NB4 (cell line): ENCODE data around the gene EPB41L5.
"Not testable (repeated sequence)": the region's sequence is repeated elsewhere in the genome, so short reads cannot be mapped to it uniquely, and the experiment has no call there.

Experiments used
- DNase-seq: peaks from one replicate; pipeline ENCODE4 v3.0.0; 2010; ENCODE audit warnings: low read depth
- H3K4me3 ChIP-seq: one replicate; pipeline ENCODE4 v1.5.1; 2011; ENCODE audit warnings: mild to moderate bottlenecking, low read depth, low read length, moderate library complexity
- MYC ChIP-seq: IDR thresholded peaks from 2 replicates; pipeline ENCODE4 v1.6.1; 2011; ENCODE audit warnings: low read depth, low read length
- POLR2A ChIP-seq: IDR thresholded peaks from 2 replicates; pipeline ENCODE4 v1.6.1; 2011; ENCODE audit warnings: mild to moderate bottlenecking; ENCODE audit not compliant: insufficient read length; ENCODE audit errors: extremely low read depth
- TF ChIP-seq, protein P1 (sequence below): IDR thresholded peaks from one replicate; pipeline ENCODE4 v1.5.1; 2012; ENCODE audit warnings: low read depth, low read length
- TF ChIP-seq, protein P2 (sequence below): IDR thresholded peaks from 2 replicates; pipeline ENCODE4 v1.6.1; 2011; ENCODE audit warnings: low read depth, low read length

The EPB41L5 gene

DNA sequence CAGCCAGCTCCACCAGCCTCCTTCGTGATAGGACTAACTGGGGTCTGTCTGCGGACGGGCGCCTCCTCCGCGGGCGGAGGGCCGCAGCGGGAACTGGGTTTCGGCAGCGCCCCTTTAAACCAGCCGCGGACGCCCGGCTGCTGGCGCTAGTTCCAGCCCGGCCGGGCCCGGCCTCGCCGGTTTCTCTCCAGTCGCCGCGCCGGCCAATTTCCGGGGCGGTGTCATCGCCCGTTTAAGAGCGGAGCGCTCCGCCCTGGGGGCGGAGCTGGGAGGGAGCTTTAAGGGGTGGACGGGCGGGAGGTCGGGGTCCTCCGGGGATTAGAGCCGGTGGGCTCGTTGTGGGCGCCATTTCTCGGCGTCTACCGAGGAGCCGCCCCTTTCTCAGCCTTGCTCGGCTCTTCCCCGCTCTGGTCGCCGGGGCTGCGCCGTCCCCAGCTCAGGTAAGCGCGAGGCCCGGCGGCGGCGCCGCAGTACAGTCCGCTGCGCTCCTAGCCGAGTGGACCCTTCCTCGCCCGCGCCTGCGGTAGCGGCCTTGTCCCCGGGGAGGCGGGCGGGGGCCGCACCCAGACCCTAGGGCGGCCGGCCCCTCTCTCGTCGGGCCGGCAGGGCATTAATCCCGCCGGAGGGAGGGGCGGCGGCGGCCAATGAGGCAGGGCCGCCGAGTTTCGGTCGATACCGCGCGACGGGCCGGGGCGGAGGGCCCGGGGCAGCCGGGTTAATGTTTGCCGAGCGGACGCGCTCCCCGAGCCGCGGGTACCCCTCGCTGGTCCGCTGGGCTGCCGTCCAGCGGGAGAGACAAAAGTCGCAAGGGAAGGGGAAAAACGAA is at the start of gene EPB41L5:
Gene EPB41L5 (plus strand): TSS at position 307 of the 826 bp plus-strand sequence. CDS start 6,008 bp downstream, outside the sequence.
- DNase-seq: peak; percentile 98
- H3K4me3 ChIP-seq: peak within 1 kb of the TSS; percentile 75
- TF ChIP-seq MYC: no peak
- TF ChIP-seq, protein P1, sequence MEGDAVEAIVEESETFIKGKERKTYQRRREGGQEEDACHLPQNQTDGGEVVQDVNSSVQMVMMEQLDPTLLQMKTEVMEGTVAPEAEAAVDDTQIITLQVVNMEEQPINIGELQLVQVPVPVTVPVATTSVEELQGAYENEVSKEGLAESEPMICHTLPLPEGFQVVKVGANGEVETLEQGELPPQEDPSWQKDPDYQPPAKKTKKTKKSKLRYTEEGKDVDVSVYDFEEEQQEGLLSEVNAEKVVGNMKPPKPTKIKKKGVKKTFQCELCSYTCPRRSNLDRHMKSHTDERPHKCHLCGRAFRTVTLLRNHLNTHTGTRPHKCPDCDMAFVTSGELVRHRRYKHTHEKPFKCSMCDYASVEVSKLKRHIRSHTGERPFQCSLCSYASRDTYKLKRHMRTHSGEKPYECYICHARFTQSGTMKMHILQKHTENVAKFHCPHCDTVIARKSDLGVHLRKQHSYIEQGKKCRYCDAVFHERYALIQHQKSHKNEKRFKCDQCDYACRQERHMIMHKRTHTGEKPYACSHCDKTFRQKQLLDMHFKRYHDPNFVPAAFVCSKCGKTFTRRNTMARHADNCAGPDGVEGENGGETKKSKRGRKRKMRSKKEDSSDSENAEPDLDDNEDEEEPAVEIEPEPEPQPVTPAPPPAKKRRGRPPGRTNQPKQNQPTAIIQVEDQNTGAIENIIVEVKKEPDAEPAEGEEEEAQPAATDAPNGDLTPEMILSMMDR: no peak
- TF ChIP-seq POLR2A: peak; percentile 32
- TF ChIP-seq, protein P2, sequence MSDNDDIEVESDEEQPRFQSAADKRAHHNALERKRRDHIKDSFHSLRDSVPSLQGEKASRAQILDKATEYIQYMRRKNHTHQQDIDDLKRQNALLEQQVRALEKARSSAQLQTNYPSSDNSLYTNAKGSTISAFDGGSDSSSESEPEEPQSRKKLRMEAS: peak; percentile 81

DNA sequence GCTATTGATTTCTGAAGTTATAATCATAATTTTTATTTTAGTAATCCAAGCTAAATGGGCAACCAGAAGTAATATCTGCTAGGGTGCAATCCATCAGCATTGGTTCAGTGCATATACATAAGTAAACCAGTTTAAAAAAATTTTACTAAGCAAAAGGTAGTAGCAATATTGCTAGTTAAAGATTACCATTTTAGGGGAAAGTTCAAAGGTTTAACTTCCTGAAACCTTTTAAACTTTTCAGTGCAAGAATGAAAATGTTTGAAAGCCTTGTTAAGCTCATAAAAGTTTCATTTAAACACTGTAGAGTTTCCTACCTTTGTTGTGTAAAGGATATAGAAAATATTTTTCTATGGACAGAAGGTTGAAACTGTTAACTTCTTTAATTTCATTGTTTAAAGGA is 31.0 kb upstream of the EPB41L5 start:
- TF ChIP-seq MYC: no peak
- TF ChIP-seq, protein P1: no peak
- no peak for TF ChIP-seq POLR2A
- TF ChIP-seq, protein P2: no peak
- DNase-seq: no peak

DNA sequence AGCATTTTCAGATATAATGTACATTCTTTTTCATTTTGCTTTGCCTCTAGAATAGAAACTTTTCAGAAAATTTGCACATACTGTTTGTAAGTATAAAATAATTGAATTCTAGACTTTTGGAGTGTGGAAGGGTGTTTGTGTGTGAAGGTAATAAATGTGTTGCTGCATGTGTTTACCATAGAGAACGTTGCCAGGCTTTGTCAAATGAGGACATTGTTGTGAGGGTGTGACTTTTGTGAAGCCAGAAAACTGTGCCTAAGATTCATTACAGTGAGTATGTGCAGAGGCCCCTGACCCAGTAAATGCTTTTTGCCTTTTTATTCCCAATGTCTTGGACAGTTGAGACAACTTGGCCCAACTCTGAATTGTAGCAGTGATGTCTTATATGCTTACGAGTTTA is 30.4 kb upstream of the EPB41L5 start:
- no peak for DNase-seq
- no peak for TF ChIP-seq POLR2A
- TF ChIP-seq, protein P2: no peak
- H3K4me3 ChIP-seq: no peak overlapping the region

More for the DNA sequence above, 31.0 kb upstream of the EPB41L5 start:
- H3K4me3 ChIP-seq: no peak overlapping the region

DNA sequence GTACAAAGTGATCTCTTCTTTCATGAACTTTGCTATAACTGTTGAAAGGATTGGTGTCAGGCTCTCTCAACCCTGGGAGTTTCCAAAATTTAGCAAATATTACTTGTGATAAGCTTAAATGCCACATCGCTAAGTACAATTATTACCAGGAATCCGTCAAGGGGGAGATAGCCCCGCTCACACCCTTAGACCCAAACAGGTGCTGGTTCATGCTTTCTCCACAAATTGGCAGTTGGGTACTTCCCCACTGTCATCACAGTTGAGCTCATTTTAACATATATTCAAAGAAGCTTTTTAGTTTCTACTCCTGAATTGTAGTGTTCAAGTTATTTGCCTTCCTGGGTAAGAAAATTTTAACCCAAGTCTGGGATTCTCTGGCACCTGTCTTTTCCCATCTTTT is 29.8 kb upstream of the EPB41L5 start:
- TF ChIP-seq POLR2A (no peak), MYC (no peak)
- TF ChIP-seq, protein P2: no peak
- TF ChIP-seq, protein P1: no peak
- no peak overlapping the region for H3K4me3 ChIP-seq
- DNase-seq: no peak

DNA sequence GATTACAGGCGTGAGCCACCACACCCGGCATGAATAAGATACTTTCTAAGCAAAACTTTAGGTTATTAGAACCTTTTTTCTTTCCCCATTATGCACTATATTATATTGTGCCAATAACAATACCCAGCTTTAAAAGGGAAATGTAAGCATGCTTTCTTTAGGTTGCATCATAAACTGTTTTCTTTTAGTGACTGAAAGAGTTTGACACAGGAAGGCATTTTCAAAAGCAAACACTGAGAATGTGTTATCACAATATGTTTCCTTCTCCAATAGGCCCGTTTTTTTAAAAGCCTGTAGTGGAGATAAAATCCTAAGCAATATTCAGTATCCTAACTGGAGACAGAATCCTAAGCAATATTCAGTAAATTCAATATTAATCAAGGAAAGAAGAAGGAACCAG is 16.7 kb upstream of the EPB41L5 start:
- DNase-seq: no peak
- TF ChIP-seq, protein P1: no peak
- TF ChIP-seq MYC: no peak
- TF ChIP-seq, protein P2: no peak
- H3K4me3 ChIP-seq: no peak overlapping the region

DNA sequence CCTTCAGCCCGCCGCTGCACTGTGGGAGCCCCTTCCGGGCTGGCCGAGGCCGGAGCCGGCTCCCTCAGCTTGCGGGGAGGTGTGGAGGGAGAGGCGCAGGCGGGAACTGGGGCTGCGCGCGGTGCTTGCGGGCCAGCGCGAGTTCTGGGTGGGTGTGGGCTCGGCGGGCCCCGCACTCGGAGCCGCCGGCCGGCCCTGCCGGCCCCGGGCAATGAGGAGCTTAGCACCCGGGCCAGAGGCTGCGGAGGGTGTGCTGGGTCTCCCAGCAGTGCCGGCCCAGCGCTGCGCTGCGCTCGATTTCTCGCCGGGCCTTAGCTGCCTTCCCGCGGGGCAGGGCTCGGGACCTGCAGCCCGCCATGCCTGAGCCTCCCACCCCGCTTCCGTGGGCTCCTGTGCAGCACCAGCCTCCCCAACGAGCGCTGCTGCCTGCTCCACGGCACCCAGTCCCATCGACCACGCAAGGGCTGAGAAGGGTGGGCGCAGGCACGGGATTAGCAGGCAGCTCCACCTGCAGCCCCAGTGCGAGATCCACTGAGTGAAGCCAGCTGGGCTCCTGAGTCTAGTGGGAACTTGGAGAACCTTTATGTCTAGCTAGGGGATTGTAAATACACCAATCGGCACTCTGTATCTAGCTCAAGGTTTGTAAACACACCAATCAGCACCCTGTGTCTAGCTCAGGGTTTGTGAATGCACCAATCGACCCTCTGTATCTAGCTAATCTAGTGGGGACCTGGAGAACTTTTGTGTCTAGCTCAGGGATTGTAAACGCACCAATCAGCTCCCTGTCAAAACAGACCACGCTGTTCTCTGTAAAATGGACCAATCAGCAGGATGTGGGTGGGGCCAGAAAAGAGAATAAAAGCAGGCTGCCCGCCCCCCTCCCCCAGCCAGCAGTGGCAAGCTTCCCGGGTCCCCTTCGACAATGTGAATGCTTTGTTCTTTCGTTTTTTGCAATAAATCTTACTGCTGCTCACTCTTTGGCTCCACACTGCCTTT is 15.7 kb upstream of the EPB41L5 start:
- not testable (repeated sequence) for DNase-seq, H3K4me3 ChIP-seq
